ENCODE measurements around the gene HEMK1.
A peak's percentile ranks its signal among the peaks of the same experiment; 100 is the strongest.

Gene HEMK1

DNA sequence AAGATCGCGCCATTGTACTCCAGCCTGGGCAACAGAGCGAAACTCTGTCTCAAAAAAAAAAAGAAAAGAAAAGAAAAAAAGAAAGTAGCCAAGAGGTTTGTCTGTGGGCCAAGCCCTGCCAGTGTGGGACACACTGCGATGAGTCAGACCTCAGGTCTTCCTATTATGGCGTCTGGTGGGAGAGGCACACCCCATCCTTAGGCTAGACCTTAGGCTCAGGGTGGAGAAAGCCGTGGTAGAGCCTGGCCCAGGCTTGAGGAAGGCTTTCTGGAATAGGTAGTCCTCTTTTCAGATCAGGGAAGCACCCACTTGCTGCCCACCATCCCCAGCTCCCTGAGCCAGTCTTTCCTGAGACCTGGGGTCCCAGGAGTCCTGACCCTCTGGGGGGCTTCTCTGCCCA, 6.0 kb downstream of the HEMK1 start:
- DNase-seq: no peak

GRCh38 chr3:50577348-50577747, 8.0 kb downstream of the HEMK1 start:
- no peak for DNase-seq

DNA sequence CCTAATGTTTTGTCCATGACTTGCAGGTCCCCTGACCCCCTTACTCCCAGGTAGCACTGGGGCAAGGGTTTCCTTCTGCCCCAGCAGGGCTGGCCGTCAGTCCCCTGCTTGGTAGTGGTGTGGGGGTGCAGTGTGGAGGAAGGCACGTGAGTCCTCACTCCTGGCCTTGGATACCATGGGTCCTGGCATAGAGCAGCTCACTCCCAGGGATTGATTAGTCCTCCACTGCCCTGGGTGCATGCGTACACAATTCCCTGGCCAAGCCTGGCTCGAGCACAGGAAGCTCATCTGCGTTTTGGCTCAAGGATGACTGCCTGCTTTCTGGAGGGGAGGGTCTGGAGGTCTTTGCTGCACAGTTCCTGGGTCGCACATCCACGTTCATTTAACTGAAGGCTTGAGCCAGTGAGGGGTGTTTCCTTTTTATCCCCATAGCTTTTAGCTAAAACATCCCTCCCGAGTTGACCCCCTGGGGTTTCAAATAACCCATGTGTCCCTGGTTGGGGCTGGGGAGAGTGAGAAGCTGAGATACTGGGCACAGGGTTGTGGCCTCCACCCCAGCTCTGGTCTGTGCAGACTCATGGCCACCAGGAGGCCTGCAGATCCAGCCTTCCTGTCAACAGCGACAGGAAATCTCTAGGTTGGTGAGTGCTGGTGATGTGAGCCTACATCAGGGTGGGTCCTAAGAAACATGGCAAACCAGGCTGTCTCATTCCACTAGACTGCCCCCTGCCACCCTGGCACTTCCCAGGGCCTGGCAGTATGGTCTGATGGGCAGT, 11.5 kb downstream of the HEMK1 start:
- DNase-seq: no peak

DNA sequence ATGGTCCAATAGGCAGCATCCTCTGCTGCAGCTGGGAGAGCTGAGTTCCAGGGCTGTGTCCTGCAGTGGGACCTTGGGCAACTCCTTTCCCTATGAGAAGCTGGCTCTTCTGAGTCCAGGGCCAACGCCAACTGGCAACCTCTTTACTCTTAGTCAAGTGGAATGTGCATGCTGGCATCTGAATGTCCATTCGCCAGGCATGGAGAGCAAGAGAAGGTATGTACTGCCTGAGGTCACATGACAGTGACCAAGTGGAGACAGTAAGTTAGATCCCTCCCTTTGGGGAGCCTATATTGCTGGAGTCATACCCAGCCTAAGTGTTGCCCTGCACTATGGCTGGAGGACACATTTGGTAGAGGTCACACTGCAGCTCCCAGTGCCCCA, 12.1 kb downstream of the HEMK1 start:
- DNase-seq: no peak

DNA sequence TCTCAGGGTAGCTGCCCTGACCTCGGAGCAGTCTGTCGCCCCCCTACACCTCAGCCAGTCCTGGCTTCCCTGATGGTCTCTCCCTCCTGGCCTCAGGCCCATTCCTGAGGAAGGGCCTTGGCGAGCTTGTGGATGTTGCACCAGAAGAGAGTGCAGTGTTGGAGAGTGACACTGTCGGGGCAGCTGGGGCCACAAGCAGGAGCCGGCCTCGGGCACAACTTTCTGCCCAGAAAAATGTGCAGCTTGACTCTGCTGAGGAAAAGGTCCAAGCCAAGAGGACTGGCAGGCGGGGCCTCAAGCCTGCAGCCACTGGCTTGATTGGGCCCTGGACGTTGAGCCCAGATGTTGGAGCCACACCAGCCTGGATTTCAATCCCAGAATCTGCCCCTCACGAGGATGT, 12.8 kb downstream of the HEMK1 start:
- no peak for DNase-seq

GRCh38 chr3:50583897-50584296, 14.6 kb downstream of the HEMK1 start:
- no peak for DNase-seq

GRCh38 chr3:50584391-50584790, 15.1 kb downstream of the HEMK1 start:
- DNase-seq: no peak

DNA sequence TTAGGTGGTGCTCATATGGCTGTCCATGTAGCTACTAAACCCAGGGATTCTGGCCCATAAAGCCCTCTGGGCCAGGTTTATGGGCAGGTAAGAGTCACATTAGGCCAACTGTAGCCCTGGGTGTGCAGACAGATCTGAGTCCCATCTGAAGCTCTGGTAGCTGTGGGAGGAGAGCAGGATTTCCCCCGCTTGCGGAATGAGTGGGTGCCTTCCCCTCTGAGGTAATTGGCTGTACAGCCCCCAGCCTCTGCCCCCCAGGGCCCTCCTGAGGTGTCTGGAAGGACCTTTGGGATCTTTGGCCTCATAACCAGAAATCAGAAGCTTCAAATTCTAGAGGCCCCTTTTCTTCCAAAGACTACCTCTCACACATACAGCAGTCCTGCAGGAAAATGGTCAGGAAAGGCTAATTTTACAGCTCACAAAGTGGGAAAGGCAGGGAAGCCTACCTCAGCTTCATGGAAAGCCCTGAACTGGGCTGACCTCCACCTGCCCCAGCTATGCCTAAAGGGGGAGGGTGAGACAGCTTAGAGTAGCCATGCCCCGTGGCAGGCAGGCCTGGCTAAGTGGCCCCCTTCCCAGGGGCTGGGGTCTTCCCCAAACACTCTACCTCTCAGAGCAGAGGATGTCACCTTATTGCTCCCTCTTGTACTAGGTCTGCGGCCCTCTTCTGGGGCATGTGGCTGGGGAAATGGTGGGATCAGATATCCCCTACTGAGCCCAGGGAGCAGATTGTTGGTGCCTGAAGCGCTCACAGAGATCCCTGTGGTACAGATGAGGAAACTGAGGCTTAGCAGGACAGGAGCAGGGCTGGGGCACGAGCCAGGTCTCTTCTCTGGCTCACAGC, 16.8 kb downstream of the HEMK1 start:
- no peak for DNase-seq

DNA sequence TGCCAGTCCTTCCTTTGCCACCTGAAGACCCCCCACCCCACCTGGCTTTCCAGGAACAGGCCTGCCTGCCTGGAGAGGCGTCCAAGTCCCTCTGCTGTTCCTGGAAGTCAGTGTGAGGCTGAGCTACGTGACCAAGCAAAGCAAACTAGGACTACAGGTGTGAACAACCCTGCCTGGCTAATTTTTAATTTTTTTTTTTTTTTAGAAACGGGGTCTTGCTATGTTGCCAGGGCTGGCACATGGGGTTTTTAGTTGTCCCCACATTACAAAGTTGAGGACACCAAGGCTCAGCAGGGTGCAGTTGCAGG, 17.4 kb downstream of the HEMK1 start:
- DNase-seq: no peak

- DNase-seq: no peak
Observed at GRCh38 chr3:50587373-50587772, 18.1 kb downstream of the HEMK1 start.

- DNase-seq: peak in 1 of 2 experiments; percentile 33
Observed at GRCh38 chr3:50587806-50588758, 18.8 kb downstream of the HEMK1 start.

- DNase-seq: no peak
Observed at GRCh38 chr3:50588759-50589433, 19.6 kb downstream of the HEMK1 start.

DNA sequence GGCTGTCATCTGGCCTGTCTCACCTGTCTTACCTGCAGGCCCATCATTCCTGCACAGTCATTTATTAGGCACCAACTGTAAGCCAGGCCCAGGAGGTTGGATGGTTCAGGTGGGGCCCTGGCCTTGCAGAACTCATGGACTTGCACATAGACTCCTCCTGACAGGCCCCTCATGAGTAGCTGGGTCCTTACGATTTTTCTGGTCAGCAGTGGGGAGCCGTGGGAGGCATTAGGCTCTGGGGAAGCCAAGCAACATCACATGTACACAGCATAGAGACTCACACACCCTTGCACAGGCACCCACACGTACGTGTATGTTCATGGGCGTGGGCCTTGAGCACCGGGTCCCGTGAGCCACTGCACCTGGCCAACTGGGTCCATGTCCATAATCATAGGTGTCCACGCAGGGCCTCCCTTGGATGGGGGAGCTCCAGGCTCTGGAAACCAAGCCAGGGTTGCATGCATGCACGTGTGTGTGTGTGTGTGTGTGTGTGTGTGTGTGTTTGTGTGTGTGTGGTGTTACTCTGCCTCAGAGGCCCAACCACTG, 21.9 kb downstream of the HEMK1 start:
- DNase-seq: no peak

GRCh38 chr3:50592568-50592967, 23.2 kb downstream of the HEMK1 start:
- DNase-seq: no peak

DNA sequence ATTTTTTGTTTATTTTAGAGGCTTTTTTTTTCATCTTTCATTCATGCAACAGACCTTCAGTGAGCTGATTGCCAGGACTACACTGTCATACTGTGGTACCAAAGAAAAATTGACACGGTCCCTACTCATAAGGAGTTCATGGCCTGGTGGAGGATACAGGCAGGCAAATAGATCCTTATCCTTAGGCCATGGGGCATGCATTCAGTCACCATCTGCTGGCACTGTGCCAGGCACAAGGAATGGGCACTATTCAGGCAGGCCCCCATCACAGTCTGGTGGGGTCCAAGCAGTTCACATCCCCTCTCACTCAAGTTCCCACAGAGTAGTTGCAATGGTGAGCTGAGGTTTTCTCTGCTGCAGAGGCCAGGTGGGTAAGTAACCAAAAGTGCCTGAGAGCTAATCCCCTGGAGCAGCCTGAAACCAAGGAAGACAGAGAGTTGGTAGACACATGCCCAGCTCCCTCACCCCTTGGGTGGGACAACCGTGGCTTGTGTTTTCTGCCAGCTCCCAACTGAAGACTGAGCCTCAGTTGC, 25.0 kb downstream of the HEMK1 start:
- peak in 1 of 2 experiments; percentile 56 for DNase-seq

- DNase-seq: no peak
Observed at GRCh38 chr3:50599115-50599715, 29.9 kb downstream of the HEMK1 start.

- no peak for DNase-seq
Observed at GRCh38 chr3:50599716-50600118, 30.4 kb downstream of the HEMK1 start.

DNA sequence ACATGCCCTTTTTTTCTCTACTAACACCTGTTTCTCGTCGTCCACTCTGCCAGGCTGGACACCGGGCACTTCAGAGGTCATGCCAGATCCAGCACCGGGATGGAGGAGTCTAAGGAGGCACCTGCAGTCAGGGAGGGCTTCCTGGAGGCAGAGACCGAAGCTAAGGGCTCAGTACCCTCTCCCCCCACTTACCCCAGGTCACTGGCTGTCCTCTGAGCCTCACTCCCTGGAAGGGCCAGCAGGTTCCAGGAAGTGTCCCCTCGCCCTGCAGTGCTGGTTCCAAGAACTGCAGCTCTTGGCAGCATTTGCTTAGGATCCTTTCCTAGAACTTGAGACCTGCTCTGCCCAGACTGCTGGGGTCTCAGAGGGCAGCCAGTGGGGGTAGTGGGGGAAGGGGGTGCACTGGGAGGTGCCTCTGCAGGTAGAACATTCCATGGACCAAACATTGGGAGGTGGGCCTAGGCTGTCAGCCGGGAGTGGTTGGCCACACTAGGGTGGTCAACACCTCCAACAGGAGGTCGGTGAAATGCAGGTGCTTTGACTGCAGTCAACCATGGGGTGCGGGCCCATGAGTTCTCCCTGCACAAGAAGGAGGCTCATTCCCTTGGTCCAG, 30.9 kb downstream of the HEMK1 start:
- DNase-seq: no peak

DNA sequence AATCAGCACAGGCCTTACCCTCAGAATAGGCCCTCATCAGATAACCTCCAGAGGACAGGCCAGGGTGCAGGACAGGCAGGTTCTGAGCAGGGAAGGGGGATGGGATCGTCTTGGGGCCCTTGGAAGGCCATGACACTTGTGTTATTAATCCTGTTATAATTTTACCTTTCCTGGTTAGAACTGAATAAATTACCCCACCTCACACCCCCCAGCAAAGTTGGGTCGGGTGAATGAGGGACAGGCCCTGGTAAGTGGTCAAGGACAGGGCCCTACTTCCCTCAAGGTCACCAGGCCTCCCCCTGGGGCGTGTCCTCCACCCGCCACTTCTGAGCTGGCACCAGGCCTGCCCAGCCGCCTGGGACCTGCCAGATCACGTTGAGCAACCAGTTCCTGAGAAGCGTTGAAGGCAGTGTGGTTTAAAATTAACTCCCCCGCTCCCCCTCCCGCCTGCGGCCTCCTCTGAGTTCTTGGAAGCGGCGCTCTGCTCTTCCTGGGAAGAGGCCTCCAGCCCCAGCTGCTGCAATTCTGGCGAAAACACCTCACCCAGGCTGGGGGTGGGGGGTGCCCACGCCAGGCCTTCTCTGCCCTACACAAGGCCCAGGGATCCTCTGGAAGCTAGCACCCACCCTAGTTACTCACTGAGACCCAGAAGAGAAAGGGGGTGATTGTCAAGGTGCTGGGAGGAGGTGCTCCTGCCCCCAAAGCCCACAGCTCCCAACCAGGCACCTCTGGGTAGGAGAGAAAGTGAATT, 31.7 kb downstream of the HEMK1 start:
- peak; percentile 66 to 81 for DNase-seq

- no peak for DNase-seq
Observed at GRCh38 chr3:50602595-50603191, 33.4 kb downstream of the HEMK1 start.

All from NCI-H524 (cell line).